ENCODE measurements around the gene RGS19.

The RGS19 gene

GRCh38 chr20:64049060-64049877, 30.0 kb downstream of the RGS19 start, which contains the start of gene SOX18:
Gene SOX18, minus strand, starts transcription at chr20:64049639. Its CDS starts 123 bp downstream, at chr20:64049516.
- TF ChIP-seq TAF1 (IDR thresholded peaks at IDR 0.05; ENCODE audit: low read depth) (no peak), EGR1 (IDR thresholded peaks at IDR 0.05) (peak; percentile 43; the same call in 1 of the 2 replicates), TCF12 (IDR thresholded peaks at IDR 0.05; ENCODE audit: low read depth) (no peak), TEAD4 (IDR thresholded peaks at IDR 0.05) (peak; percentile 8; the same call in 1 of the 2 replicates), EP300 (IDR thresholded peaks at IDR 0.05; ENCODE audit: borderline replicate concordance) (no peak), ZBTB7A (IDR thresholded peaks at IDR 0.05; ENCODE audit: low read depth) (no peak), FOXM1 (IDR thresholded peaks at IDR 0.05; ENCODE audit: borderline replicate concordance, low read depth) (no peak), REST (IDR thresholded peaks at IDR 0.05; ENCODE audit: low read depth) (no peak)

- TF ChIP-seq EGR1 (IDR thresholded peaks at IDR 0.05) (no peak), TAF1 (IDR thresholded peaks at IDR 0.05; ENCODE audit: low read depth) (no peak), YY1 (IDR thresholded peaks at IDR 0.05; ENCODE audit: low read depth) (no peak), MAX (IDR thresholded peaks at IDR 0.05) (no peak), CEBPB (IDR thresholded peaks at IDR 0.05) (no peak), ZBTB7A (IDR thresholded peaks at IDR 0.05; ENCODE audit: low read depth) (no peak), USF1 (IDR thresholded peaks at IDR 0.05) (no peak), FOXM1 (IDR thresholded peaks at IDR 0.05; ENCODE audit: borderline replicate concordance, low read depth) (no peak), TCF12 (IDR thresholded peaks at IDR 0.05; ENCODE audit: low read depth) (no peak), TEAD4 (IDR thresholded peaks at IDR 0.05) (no peak), NFIC (IDR thresholded peaks at IDR 0.05) (no peak), CREB1 (IDR thresholded peaks at IDR 0.05; ENCODE audit: low read depth) (no peak), EP300 (IDR thresholded peaks at IDR 0.05; ENCODE audit: borderline replicate concordance) (no peak), REST (IDR thresholded peaks at IDR 0.05; ENCODE audit: low read depth) (no peak), RAD21 (IDR thresholded peaks at IDR 0.05; ENCODE audit: low read depth) (no peak)
Measured at GRCh38 chr20:64048402-64049044, 30.8 kb downstream of the RGS19 start.

- TF ChIP-seq MAX (IDR thresholded peaks at IDR 0.05) (0 out of 2 replicates have a peak, but pooled peaks have one; percentile 18), USF1 (IDR thresholded peaks at IDR 0.05) (peak; percentile 45; the same call in 1 of the 2 replicates), CEBPB (IDR thresholded peaks at IDR 0.05) (no peak)
Measured at GRCh38 chr20:64047968-64048401, 31.3 kb downstream of the RGS19 start.

- TF ChIP-seq TEAD4 (IDR thresholded peaks at IDR 0.05) (no peak), REST (IDR thresholded peaks at IDR 0.05; ENCODE audit: low read depth) (no peak), NFIC (IDR thresholded peaks at IDR 0.05) (no peak), FOXM1 (IDR thresholded peaks at IDR 0.05; ENCODE audit: borderline replicate concordance, low read depth) (no peak), TAF1 (IDR thresholded peaks at IDR 0.05; ENCODE audit: low read depth) (no peak), USF1 (IDR thresholded peaks at IDR 0.05) (no peak), ZBTB7A (IDR thresholded peaks at IDR 0.05; ENCODE audit: low read depth) (no peak), TCF12 (IDR thresholded peaks at IDR 0.05; ENCODE audit: low read depth) (no peak), CREB1 (IDR thresholded peaks at IDR 0.05; ENCODE audit: low read depth) (no peak), RAD21 (IDR thresholded peaks at IDR 0.05; ENCODE audit: low read depth) (no peak), YY1 (IDR thresholded peaks at IDR 0.05; ENCODE audit: low read depth) (no peak), MAX (IDR thresholded peaks at IDR 0.05) (no peak), CEBPB (IDR thresholded peaks at IDR 0.05) (no peak)
Measured at GRCh38 chr20:64047046-64047389, 32.3 kb downstream of the RGS19 start.
